Measurements from ENCODE around the gene MARCO. TPM values are rescaled to one million over a fixed set of nuclear protein-coding genes. Genes with fewer than 3 reads are reported as not detected.

MARCO gene
- 22.0 TPM for total RNA-seq

GRCh38 chr2:118942031-118942430, at the start of gene MARCO:
Gene MARCO (plus strand): TSS chr2:118942194. CDS start chr2:118942301, 107 bp downstream.
- DNase-seq (ENCODE audit: low spot score) = no peak
- peak; percentile 31 for ATAC-seq
- intact Hi-C loops (cut with DNase I) = no loop called here

GRCh38 chr2:118893100-118893499, 48.9 kb upstream of the MARCO start:
- no peak for ATAC-seq
- no peak for DNase-seq (ENCODE audit: low spot score)
- intact Hi-C loops (cut with DNase I) = no loop called here

- intact Hi-C loops (cut with DNase I) = no loop called here
- peak; percentile 56 for ATAC-seq
- DNase-seq (ENCODE audit: low spot score) = no peak
Measured at GRCh38 chr2:118902266-118903028, 39.5 kb upstream of the MARCO start.

GRCh38 chr2:118903029-118903351, 39.0 kb upstream of the MARCO start:
- no peak for DNase-seq (ENCODE audit: low spot score)
- no peak for ATAC-seq
- intact Hi-C loops (cut with DNase I) = no loop called here

DNA sequence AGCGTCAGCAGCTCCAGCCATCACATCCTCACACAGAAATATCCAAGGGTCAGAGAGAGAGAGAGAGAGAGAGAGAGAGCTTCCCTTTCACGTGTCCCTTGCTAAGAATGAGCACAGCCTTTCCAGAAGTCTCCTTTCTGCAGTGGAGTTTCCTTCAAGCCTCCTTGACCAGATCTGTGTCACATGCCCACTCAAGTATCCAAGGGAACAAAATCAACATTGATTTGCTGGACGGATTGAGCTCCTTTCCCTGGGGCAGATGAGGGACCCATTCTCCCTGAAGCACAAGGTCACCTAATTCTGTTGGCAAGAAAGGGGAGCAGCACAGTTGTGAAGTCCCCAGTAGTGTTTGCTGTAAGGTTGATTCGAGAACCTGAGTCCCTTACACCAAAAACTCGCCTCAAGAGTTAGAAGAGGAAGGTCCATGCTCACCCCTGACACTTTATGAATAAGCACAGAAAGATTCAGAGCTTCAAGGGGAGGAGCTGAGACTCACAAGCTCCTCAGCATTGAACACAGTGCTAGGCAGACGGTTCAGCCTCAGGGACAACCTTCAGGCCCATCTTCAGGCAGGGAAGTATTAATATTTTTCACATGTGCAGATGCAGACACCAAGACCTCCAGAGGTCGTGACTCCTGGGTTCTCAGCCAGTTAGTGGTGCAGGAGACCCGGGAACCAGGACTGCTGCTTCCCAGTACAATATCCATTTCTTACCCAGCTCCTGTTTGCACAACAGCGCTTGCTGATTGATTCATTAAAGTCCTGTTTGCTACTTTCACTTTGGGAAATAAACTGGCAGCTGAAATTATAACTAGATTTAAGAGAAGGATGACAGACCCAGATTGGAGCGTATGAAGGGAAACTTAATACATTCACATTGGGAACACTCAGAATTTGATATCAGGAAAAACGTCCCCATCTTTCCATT, 38.2 kb upstream of the MARCO start:
- DNase-seq (ENCODE audit: low spot score) (no peak), ATAC-seq (peak; percentile 39)
- intact Hi-C loops (cut with DNase I) = no loop called here

- ATAC-seq = no peak
- no peak for DNase-seq (ENCODE audit: low spot score)
- intact Hi-C loops (cut with DNase I) = no loop called here
Measured at GRCh38 chr2:118905206-118905605, 36.8 kb upstream of the MARCO start.

DNA sequence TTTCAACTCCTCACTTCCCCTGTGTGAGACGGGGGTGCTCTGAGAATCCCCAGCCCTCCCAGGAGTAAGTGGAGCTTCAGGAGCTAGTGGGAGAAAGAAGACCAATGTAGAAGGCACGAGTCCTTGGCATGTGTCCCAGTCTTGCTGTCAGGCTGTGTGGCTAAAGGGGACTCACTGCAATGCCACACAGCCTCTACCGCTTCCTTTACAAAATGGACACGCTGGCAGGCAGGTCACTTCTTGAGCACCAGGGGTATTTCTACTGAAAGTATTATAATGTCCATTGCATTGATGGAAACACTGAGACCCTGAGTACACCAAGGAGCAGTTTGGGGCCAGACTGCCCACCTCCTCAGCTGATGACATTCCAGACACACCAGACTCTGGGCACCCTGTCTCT, 35.8 kb upstream of the MARCO start:
- DNase-seq (ENCODE audit: low spot score) = no peak
- ATAC-seq = no peak
- intact Hi-C loops (cut with DNase I) = no loop called here

DNA sequence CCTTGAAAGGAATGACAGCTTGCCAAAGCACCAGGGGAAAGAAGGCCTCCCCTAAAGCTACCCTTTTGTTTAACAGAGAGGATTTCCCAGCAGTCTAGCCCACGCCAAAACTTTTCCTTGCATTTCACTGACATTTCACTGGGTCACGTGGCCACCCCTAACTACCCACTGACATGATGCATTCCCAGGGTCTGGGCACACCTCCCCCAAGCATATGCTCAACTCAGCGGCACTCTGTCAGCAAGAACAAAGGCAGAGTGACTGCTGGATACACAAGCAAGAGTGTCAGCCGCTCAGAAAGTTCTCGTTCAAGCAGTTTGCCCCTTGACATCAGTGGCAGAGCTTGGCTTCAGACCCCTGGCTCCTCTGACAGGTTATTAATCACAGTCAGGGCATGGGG, 34.2 kb upstream of the MARCO start:
- no peak for ATAC-seq
- intact Hi-C loops (cut with DNase I) = no loop called here
- DNase-seq (ENCODE audit: low spot score) = no peak

DNA sequence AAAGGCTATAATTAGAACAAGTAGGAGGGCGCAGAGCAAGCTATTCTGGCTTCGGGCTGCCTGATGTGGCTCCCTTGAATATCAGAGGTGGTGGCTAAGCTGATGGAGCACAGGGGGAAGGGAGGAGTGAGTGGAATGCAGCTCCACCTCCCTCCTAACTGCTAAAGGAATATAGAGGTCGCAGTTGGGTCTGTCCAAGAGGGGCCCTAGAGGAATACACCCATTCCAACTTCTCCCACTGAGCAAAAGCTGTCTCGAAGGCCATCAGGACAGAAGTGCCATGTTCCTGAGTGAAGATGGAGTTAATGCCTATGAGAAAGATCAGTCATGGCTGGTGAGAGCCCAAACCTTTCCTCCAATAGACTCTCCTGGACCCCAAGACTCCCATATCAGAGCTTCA, 32.8 kb upstream of the MARCO start:
- DNase-seq (ENCODE audit: low spot score) (no peak), ATAC-seq (no peak)
- intact Hi-C loops (cut with DNase I) = no loop called here

DNA sequence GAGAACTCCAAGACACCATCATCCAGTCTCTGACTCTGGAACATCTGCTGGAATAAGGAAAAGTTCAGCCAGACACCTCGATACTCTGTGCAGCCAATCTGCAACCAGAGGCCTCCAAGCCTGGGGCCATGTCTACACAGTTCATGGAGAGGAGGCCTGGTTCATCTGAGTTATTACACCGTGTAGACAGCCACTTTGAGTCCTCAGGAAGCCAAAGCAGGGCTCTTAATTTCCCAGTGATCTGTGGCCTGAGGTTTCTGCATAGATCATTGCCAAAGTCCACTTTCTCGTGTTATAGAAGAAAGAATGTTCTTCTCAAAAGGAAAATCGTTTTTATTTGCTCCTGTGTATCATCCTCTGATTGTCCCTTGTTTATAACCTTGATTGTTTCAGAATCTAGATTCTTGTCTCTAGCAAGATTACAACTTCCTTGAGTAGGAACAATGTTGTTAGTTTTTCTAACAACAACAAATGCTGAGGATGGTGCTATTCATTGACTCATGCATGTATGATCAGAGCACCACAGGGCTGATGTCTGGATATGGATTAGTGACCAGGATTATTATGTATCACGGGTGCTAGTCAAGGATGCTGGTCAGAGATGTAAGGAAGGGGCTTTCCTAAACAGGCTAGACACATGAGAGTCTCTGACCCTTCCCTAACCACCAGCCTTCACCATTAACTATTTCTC, 30.7 kb upstream of the MARCO start:
- intact Hi-C loops (cut with DNase I) = no loop called here
- no peak for ATAC-seq
- DNase-seq (ENCODE audit: low spot score) = no peak

DNA sequence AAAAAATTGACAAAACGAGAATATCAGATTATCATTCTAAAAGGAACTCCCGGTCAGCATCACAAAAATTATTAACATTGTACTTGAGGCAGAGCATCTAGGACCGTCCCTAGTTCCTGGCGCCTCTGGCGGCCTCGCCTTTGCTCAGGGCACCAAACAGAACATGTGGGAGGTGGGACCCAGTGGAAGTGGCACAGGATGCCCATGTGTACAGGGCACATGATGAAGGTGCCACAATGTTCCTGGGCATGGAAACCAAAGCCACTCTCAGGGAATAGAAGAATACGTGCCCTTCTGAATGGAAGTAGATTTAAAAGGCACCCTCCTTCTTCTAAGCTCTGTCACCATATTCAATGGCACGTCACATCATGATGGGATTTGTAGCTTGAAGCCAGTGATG, 30.1 kb upstream of the MARCO start:
- intact Hi-C loops (cut with DNase I) = no loop called here
- no peak for DNase-seq (ENCODE audit: low spot score)
- no peak for ATAC-seq

GRCh38 chr2:118913131-118913802, 28.7 kb upstream of the MARCO start:
- intact Hi-C loops (cut with DNase I) = no loop called here
- ATAC-seq = no peak
- DNase-seq (ENCODE audit: low spot score) = no peak

- DNase-seq (ENCODE audit: low spot score) (no peak), ATAC-seq (peak; percentile 38)
- intact Hi-C loops (cut with DNase I) = no loop called here
Measured at GRCh38 chr2:118913803-118914645, 28.0 kb upstream of the MARCO start.

DNA sequence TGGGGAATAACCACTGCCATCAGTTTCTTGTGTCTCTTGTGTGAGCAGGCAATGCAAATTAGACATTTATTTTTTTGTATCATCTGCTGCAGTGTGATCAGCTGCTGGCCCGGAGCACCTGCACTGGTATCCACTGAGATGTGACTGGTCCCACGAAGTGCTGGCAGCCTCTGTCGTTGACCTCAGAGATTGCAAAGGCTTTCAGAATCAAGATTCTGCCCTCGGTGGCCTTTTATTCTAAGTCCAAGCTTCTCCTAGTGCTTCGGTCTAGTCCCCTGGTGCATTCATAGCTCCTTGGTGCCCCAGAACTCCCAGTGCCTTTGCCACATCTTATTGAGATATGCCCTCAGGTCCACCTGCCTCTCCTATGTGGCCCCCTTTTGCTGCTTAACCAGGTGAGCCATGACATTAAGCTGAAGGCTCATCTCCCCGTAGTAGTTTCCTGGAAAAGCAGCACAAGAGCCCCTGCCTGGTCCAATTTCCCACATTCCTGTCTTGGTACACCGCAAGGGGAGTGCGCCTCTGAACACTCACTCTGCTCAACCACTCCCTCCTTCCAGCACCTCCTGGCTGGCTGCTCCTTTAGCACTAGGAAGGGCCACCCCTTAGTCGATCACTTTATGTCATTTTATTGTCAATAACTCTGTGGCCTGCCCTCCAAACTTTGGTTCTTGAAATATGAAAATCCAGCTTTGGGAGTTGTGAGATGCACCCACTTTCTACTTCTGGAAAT, 27.1 kb upstream of the MARCO start:
- no peak for ATAC-seq
- intact Hi-C loops (cut with DNase I) = no loop called here
- DNase-seq (ENCODE audit: low spot score) = no peak

GRCh38 chr2:118918017-118918416, 24.0 kb upstream of the MARCO start:
- DNase-seq (ENCODE audit: low spot score) (no peak), ATAC-seq (no peak)
- intact Hi-C loops (cut with DNase I) = no loop called here

DNA sequence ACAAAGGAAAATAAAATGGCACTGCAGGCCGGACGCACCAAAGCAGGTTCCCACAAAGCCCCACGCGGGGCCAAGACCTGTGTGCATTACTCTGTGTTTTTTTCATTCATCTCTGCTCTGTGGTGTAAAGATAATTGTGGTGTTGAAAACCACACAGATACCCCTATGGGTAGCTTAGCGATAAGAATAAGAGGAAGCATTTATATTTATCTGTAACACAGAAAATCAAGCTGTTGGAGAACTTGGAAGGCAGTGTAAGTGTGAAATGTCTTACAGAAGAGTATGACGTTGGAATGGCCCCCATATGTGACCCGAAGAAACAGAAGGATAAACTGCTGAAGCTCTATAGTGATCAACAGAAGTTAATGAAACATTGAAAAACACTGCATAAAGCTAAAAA, 20.3 kb upstream of the MARCO start:
- ATAC-seq (no peak), DNase-seq (ENCODE audit: low spot score) (no peak)
- intact Hi-C loops (cut with DNase I) = no loop called here

- DNase-seq (ENCODE audit: low spot score) (no peak), ATAC-seq (no peak)
- intact Hi-C loops (cut with DNase I) = no loop called here
Measured at GRCh38 chr2:118922254-118922653, 19.7 kb upstream of the MARCO start.

DNA sequence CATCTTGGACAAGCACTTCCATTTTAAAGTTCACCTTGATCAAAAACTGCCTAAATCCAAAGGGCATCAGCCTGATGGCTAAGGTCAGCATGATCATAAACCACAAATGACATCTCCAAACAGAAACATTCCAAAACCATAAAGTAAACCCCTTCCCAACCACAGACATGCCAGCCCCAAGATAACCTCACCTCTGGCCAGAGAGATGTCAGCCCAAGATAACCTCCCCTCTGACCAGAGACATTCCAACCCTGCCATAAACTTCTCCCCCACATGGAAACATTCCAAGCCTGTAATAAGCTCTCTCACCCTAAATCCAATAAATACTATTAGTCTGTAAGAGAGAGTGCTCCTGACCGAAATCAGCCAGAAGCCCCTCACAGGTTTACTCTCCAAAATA, 18.6 kb upstream of the MARCO start:
- intact Hi-C loops (cut with DNase I) = no loop called here
- no peak for ATAC-seq
- no peak for DNase-seq (ENCODE audit: low spot score)

Measured in sciatic nerve (tissue), 2 donors.